A673 (cell line): ENCODE data around the gene OGFOD1.

Source experiments
- CTCF ChIP-seq: fragments of 300-800, 200-600 bp; sonication (generic); conservative IDR thresholded peaks from 2 replicates; pipeline ENCODE4 v1.5.1; 2017; ENCODE audit warnings: low read depth, mild to moderate bottlenecking, antibody characterized with exemption, low read length, moderate library complexity, mixed read lengths
- EZH2 ChIP-seq: fragments of 200-600 bp; sonication (generic); IDR thresholded peaks from 2 replicates; pipeline ENCODE4 v1.6.1; 2017; ENCODE audit warnings: borderline replicate concordance, low read depth, mild to moderate bottlenecking, mixed read lengths, antibody characterized with exemption, low read length; ENCODE audit not compliant: poor library complexity, severe bottlenecking

DNA sequence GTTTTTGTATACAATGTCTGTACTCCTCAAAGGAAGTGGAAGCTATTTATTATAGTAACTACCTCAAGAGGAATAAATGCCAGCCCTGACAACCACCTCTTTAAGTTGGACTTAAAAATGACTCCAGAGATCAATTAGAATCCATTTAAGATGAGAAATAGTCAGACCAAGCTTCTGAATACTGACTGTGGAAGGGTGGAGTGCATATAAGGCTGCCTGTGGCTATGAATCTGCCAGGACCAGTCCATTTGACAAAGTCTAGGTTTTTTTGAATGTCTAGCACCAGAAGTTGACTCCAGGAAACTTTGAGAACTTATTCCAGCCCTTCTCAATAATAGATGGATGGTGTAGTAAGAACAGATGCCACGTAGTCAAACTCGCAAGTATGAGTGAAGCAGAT, 15.0 kb downstream of the OGFOD1 start:
- no peak for TF ChIP-seq CTCF
- TF ChIP-seq EZH2: no peak
